Measurements from ENCODE around the gene ERMARD. TPM values are rescaled to one million over a fixed set of nuclear protein-coding genes. Genes with fewer than 3 reads are reported as not detected.

Gene ERMARD
- total RNA-seq = 10 to 100 TPM; 22.4 to 39.8 TPM

DNA sequence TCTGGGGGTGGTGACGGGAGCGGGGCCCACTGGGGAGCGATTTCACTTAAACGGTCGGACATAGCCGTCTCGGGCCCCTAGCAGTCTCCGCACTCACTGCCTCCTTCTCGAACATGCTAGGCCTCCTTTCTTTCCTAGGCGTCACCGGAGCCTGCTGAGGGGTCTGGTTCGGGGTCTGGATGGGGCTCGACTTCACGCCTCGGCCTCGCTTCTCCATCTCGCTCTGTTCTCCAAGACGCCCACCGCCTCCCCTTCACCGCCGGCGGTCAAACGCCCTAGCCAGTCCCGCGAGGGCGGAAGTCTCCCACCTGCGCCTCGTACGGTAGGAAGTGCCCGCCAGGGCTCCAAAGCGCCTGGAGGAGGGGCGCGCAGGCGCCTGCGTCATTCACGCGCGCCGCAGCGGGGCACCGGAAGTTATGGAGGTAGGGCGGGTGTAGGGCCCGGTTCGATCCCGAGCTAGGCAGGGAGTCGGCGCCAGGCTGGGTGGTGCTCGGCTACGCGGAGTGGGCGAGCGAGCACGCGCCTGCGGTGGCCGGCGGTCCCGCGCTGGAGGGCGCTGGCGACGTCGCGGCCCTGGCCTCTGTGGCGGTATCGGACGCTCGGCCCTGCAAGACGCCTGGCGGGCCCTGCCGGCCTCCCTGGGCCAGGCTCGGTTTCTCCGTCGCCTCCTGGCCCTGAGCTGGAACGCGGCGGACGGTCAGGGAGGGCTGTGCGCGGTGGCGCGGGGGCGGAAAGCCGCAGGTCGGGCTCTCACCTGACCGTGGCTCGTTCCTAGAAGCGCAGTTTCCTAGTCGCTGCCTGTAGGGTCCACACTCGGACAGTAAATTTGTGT, at the start of gene ERMARD, which contains the start of gene DYNLT2:
TSS of gene ERMARD (plus strand) at position 381 of the 832 bp plus-strand sequence. CDS start at position 417, 36 bp downstream.
TSS of gene DYNLT2 (minus strand) at position 331 of the 832 bp plus-strand sequence. CDS start at position 217, 114 bp downstream.
- H3K27ac Mint-ChIP-seq = peak within 1 kb of the TSS; percentile 97 to 98
- H3K27me3 Mint-ChIP-seq = no peaks in the 10 kb centered on the region
- H3K4me3 Mint-ChIP-seq = peak within 1 kb of the TSS; percentile 100
- H3K4me1 Mint-ChIP-seq (ENCODE audit: low read depth in 2 of 2) = peaks cover 24 to 31% of the 10 kb centered on the region in 2 donors
- peak; percentile 99 for ATAC-seq
- H3K9me3 Mint-ChIP-seq = no peaks in the 10 kb centered on the region
- peak; percentile 96 for DNase-seq (ENCODE audit: low spot score)
- H3K36me3 Mint-ChIP-seq = peaks cover 11% of the 10 kb centered on the region

DNA sequence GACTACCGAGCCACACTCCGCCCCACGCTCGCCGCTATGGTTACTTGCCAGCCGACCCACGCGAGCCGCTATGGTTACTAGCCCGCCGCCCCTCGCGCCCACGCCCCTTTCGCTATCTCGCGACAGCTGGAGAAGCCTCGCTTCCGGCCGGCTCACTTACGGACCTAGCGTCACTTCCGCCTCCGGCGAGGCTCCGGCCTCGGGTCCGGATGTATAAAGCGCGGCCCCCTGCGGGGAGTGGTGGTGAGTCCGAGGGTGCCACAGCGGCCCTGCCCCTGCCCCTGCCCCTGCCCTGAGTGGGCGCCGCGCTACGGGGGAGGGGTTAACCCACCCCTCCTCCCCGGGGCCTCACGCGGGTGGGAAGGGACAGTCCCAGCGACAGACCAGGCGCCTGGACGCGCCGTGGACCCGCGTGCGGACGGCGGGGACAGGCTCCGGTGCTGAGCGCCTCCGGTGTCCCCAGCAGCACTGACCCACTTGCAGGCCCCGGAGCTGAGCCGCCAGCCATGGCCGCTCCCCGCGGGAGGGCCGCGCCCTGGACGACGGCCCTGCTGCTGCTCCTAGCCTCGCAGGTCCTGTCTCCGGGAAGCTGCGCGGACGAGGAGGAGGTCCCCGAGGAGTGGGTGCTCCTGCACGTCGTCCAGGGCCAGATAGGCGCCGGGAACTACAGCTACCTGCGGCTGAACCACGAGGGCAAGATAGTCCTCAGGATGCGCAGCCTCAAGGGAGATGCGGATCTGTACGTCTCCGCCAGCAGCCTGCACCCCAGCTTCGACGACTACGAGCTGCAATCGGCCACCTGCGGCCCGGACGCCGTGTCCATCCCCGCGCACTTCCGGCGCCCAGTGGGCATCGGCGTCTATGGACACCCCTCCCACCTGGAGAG, 49.2 kb upstream of the ERMARD start, which contains the start of the genes C6orf120 and WDR27:
TSS of gene C6orf120 (plus strand) at position 173 of the 886 bp plus-strand sequence. CDS start at position 507, 334 bp downstream.
TSS of gene WDR27 (minus strand) at position 76 of the 886 bp plus-strand sequence. CDS start 13,024 bp downstream, outside the sequence.
- DNase-seq (ENCODE audit: low spot score) = peak; percentile 99
- Mint-ChIP-seq H3K27ac (peak within 1 kb of the TSS; percentile 89 to 92), H3K9me3 (no peaks in the 10 kb centered on the region), H3K4me1 (ENCODE audit: low read depth in 2 of 2) (peaks cover 37 to 49% of the 10 kb centered on the region in 2 donors), H3K27me3 (no peaks in the 10 kb centered on the region), H3K36me3 (no peaks in the 10 kb centered on the region), H3K4me3 (peak within 1 kb of the TSS; percentile 94)
- peak; percentile 97 for ATAC-seq

DNA sequence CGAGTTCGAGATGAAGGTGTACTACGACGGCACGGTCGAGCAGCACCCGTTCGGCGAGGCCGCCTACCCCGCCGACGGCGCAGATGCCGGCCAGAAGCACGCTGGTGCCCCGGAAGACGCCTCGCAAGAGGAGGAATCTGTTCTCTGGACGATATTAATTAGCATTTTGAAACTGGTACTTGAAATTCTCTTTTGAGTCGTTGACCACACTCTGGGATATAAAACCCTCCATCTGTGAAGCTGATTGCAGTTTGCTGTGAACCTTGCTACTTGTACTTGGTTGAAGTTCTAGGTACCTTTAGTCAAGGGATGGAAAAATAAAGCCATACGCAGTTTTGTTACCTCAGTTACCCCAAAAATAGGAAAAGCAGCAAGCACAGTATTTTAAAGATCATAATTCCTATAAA, 48.6 kb upstream of the ERMARD start:
- no peaks in the 10 kb centered on the region for H3K27me3 Mint-ChIP-seq
- peak overlapping the region; percentile 94 for H3K4me3 Mint-ChIP-seq
- no peaks in the 10 kb centered on the region for H3K9me3 Mint-ChIP-seq
- H3K36me3 Mint-ChIP-seq = no peaks in the 10 kb centered on the region
- peak overlapping the region; percentile 89 to 92 for H3K27ac Mint-ChIP-seq
- H3K4me1 Mint-ChIP-seq (ENCODE audit: low read depth in 2 of 2) = peaks cover 32 to 51% of the 10 kb centered on the region in 2 donors
- DNase-seq (ENCODE audit: low spot score) (no peak), ATAC-seq (peak in 1 of 2 donors; percentile 17)

DNA sequence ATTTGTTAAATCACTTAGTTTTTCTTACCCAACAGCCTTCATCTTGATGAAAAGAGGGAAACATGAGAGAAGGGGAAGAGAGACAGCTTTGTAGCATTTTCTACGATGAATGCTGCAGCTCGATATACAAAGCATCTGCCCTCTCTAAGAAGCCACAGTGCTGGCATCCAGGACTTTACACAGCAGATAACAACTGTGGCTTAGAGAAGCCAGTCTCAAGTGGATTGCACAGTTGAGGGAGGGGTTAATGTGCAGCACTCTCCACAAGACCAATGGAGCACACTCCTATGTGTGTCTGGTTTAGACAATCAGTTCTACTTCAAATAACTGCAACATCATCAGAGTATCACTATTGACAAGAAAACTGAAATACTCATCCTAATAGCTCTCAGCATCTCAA, 43.6 kb upstream of the ERMARD start:
- no peak for ATAC-seq
- Mint-ChIP-seq H3K27ac (no peak overlapping the region), H3K4me3 (no peak overlapping the region), H3K27me3 (no peaks in the 10 kb centered on the region), H3K4me1 (ENCODE audit: low read depth in 2 of 2) (peaks cover 11 to 27% of the 10 kb centered on the region in 2 donors), H3K36me3 (peaks cover 8% of the 10 kb centered on the region), H3K9me3 (no peaks in the 10 kb centered on the region)
- no peak for DNase-seq (ENCODE audit: low spot score)

DNA sequence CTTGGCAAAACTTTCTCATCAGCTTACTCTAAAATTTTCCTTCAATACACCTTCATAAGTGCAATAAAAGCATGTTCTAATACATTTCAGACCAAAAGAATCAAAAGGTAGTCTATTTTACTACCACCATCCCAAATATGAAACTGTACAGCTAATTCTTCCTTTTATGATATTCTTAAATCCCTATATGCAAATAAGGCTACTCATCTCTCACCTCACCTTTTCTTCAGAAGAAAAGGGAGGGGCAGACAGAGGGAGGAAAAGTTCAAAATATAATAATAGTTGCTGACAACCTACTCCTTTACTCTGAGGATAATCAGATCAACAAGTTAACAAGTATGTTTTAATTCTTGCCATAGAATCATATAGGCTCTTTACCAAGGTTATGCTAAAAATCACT, 42.1 kb upstream of the ERMARD start:
- no peak for ATAC-seq
- Mint-ChIP-seq H3K4me1 (ENCODE audit: low read depth in 2 of 2) (peaks cover 6 to 14% of the 10 kb centered on the region in 2 donors), H3K27ac (no peak overlapping the region), H3K9me3 (no peaks in the 10 kb centered on the region), H3K36me3 (peaks cover 12% of the 10 kb centered on the region), H3K4me3 (no peak overlapping the region), H3K27me3 (no peaks in the 10 kb centered on the region)
- no peak for DNase-seq (ENCODE audit: low spot score)

DNA sequence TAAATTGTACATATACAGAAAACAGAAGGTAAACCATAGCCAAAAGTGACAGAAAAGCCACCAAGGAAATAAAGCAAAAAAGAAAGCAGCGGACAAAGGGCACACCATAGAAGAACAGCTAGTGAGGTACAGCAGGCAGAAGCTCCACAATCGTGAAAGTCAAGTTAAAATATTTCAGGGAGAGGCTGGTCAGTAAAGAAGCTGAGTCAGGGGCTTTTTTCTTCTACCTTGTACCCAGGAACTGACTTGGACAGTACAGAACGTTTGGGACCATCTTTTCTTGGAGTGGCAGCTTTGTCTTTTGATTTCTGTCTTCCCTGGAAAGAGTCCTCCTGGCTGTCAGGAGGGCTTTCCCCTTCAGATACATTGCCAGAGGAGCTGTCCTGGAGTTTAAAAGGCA, 41.4 kb upstream of the ERMARD start:
- DNase-seq (ENCODE audit: low spot score) (no peak), ATAC-seq (no peak)
- no peaks in the 10 kb centered on the region for H3K27me3 Mint-ChIP-seq
- peaks cover 14% of the 10 kb centered on the region for H3K36me3 Mint-ChIP-seq
- H3K9me3 Mint-ChIP-seq = no peaks in the 10 kb centered on the region
- peaks cover 3 to 14% of the 10 kb centered on the region in 2 donors for H3K4me1 Mint-ChIP-seq (ENCODE audit: low read depth in 2 of 2)
- H3K4me3 Mint-ChIP-seq = no peak overlapping the region
- H3K27ac Mint-ChIP-seq = peak overlapping the region in 1 of 2 donors; percentile 21

DNA sequence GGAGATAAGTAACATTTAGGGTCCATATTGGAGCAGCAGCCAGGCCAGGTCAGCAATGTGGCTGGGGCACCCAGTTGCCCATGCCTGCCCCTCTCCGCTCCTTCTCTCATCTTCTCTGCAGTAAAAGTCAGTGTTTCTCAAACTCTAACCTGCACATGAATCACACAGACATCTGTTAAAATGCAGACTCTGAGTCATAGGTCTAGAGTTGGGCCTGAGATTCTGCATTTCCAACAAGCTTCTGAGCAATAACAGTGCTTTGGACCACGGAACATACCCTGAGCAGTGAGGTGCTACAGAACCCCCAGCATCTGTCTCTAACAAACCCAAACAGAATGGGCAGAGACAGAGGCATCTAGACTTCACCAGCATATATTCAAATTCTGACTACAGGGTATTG, 37.2 kb upstream of the ERMARD start:
- Mint-ChIP-seq H3K36me3 (peaks cover 21% of the 10 kb centered on the region), H3K9me3 (no peaks in the 10 kb centered on the region), H3K4me3 (no peak overlapping the region), H3K27me3 (no peaks in the 10 kb centered on the region), H3K4me1 (ENCODE audit: low read depth in 2 of 2) (peaks cover 0 to 1% of the 10 kb centered on the region in 2 donors), H3K27ac (no peak overlapping the region)
- DNase-seq (ENCODE audit: low spot score) (no peak), ATAC-seq (no peak)

DNA sequence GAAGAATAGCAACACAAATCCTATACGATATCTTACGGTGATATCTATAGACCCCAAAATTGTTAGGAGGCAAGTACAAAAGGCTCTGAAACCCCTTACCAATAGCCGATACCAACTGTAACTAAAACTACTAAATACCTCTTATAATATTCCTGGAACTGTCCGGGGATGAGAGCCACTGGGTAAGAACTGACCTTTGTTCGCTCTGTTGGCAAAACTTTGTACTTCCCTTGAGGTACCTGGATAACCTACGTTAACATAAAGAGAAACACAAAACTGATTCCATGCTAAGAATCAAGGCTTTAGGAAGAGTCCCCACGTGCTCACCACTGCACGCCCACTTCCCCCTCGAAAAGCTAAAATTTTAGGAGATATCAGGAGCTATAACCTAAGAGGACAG, 36.8 kb upstream of the ERMARD start:
- peaks cover 0 to 6% of the 10 kb centered on the region in 2 donors for H3K4me1 Mint-ChIP-seq (ENCODE audit: low read depth in 2 of 2)
- H3K27me3 Mint-ChIP-seq = no peaks in the 10 kb centered on the region
- no peak overlapping the region for H3K27ac Mint-ChIP-seq
- H3K4me3 Mint-ChIP-seq = no peak overlapping the region
- peaks cover 20% of the 10 kb centered on the region for H3K36me3 Mint-ChIP-seq
- DNase-seq (ENCODE audit: low spot score) (no peak), ATAC-seq (no peak)
- H3K9me3 Mint-ChIP-seq = no peaks in the 10 kb centered on the region

DNA sequence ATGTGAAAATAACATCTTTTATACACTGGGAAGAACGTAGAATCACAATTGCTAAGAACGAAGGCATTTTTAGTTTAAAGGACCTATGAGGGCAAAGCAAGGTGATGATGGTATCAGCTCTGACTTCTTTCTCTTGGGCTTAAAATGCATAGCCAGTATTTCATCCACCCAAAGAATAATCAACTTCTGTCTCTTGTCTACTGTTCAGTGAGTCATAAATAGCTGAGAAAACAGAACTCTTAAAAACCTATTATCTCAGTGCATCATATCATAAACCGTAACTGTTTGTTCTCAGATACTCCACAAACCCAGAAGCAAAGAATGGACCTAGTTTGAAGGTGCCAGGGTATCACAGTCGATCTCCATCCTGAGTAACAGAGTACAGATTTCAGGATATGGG, 32.3 kb upstream of the ERMARD start:
- no peak overlapping the region for H3K27ac Mint-ChIP-seq
- ATAC-seq = no peak
- no peak for DNase-seq (ENCODE audit: low spot score)
- H3K4me3 Mint-ChIP-seq = no peak overlapping the region
- no peaks in the 10 kb centered on the region for H3K9me3 Mint-ChIP-seq
- peaks cover 15% of the 10 kb centered on the region for H3K36me3 Mint-ChIP-seq
- H3K4me1 Mint-ChIP-seq (ENCODE audit: low read depth in 2 of 2) = peaks cover 14 to 32% of the 10 kb centered on the region in 2 donors
- H3K27me3 Mint-ChIP-seq = no peaks in the 10 kb centered on the region

DNA sequence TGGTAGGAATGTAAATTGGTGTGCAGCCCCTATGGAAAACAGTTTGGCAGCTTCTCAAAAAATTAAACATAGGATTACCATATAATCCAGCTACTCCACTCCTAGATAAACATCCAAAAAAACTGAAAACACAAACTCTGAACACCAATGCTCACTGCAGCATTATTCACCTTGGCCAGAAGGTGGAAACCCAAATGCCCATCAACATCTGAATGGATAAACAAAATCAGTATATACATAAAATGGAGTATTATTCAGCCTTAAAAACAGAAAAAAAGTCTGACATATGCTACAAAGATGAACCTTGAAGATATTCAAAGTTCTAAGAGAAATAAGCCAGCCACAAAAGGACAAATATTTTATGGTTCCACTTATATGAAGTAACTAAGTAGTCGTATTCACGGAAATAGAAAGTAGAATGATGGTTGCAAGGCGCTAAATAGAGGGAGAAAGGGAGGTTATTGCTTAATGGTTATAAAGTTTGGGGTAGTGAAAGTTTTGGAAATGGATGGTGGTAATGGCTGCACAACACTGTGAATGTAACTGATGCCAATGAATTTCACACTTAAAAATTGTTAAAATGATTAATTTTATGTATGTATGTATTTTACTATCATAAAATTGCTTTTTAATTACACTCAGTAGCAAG, 31.1 kb upstream of the ERMARD start:
- no peak for ATAC-seq
- H3K4me1 Mint-ChIP-seq (ENCODE audit: low read depth in 2 of 2) = peaks cover 14 to 34% of the 10 kb centered on the region in 2 donors
- H3K27ac Mint-ChIP-seq = no peak overlapping the region
- no peaks in the 10 kb centered on the region for H3K9me3 Mint-ChIP-seq
- no peaks in the 10 kb centered on the region for H3K27me3 Mint-ChIP-seq
- H3K4me3 Mint-ChIP-seq = no peak overlapping the region
- H3K36me3 Mint-ChIP-seq = peaks cover 11% of the 10 kb centered on the region
- no peak for DNase-seq (ENCODE audit: low spot score)

DNA sequence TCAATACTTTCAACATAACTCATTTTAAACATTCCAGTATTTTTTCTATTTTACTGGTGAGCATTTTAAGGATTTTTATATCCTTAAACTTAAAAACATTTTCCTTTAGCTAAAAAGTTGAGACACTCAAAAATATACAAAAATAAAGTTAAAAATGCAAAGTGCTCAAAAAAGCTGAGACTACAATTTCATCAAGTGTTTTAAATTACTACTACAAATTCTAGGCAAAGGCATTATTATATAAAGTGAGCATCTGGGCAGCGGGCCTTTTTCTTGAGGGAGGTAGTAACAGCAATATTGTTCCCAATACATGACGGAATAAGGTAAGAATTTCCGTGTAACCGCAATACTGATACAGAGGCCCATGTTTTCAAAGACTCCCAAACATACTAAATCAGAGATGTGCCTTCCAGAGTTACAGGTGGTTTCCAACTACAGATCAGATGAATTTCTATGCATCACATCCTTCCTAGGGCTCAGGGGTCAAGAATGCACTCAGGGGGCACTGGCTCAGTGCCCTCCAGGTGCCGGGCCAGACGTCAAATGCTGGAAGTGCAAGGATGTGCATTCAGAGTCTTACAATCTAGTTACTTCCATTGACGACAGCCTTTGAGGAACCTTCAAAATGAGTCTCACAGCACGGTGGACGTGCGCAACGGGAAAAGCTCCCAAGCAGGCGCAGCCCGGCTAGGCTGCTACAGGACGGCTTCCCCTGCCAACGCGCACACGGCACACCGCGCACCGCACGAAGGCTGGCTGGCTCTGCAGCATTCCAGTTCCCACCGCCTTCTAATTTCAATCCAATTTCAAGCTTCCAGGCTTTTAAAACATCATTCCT, 28.8 kb upstream of the ERMARD start:
- Mint-ChIP-seq H3K4me1 (ENCODE audit: low read depth in 2 of 2) (peaks cover 14 to 42% of the 10 kb centered on the region in 2 donors), H3K36me3 (peaks cover 4% of the 10 kb centered on the region), H3K4me3 (peak overlapping the region; percentile 94), H3K27me3 (no peaks in the 10 kb centered on the region), H3K9me3 (no peaks in the 10 kb centered on the region), H3K27ac (peak overlapping the region; percentile 78 to 90)
- peak in 1 of 2 donors; percentile 26 for ATAC-seq
- DNase-seq (ENCODE audit: low spot score) = no peak

DNA sequence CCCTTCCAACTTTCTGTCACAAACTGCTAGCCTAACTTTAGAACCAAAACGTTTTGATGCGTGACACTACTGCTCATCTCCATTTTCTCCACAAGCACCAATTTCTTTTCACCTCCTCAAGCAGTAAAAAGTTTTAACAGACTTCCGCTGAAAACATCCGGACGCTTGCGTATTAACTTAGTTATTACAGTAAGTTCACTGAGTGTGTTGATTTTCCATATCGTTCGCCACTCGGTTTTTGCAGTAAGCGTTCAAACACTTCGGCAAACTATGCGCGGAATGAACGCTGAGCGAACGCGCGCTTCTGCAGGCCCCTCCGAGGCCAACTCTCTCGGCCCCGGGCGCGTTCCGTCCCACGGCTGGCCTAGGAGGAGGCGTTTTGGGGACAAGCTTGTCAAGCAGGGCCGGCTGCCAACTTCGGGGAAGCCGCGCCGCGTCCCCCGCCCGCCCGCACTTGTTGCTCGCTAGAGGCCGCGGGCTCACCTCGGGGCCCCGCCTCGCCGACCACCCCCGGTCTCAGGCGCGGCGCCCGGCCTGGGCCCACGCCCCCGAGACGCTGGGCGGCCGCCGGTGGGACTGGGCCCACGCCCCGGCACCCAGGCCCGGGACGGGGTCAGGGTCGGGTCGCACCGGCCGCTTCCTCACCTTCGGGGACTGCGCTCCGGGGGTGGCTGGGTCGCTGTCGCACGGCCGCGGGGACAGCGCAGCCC, 28.1 kb upstream of the ERMARD start:
- Mint-ChIP-seq H3K27ac (peak overlapping the region; percentile 78 to 90), H3K36me3 (peaks cover 4% of the 10 kb centered on the region), H3K9me3 (no peaks in the 10 kb centered on the region), H3K4me1 (ENCODE audit: low read depth in 2 of 2) (peaks cover 14 to 42% of the 10 kb centered on the region in 2 donors), H3K4me3 (peak overlapping the region; percentile 94), H3K27me3 (no peaks in the 10 kb centered on the region)
- ATAC-seq (peak; percentile 59 to 72), DNase-seq (ENCODE audit: low spot score) (peak; percentile 76)
